Lung (tissue), 16 donors: ENCODE data around the gene CLEC11A. TPM values are rescaled to one million over a fixed set of nuclear protein-coding genes. Genes with fewer than 3 reads are reported as not detected.
A peak's percentile ranks its signal among the peaks of the same experiment; 100 is the strongest.

Experiments used
- ATAC-seq: fragments of 200-7000 bp; cut with Tn5 transposase; one replicate; pipeline ENCODE4 v1.9.1; 2020; ENCODE audit warnings: moderate number of reproducible peaks; ENCODE audit not compliant: insufficient read depth, low FRiP score
- DNase-seq, 3 donors: peaks; one replicate each; pipeline ENCODE4 v3.0.0-alpha.2; 2013 to 2017
- H3K27ac ChIP-seq, 2 donors: one replicate each; pipeline ENCODE4 v1.5.1; 2013; ENCODE audit warnings: mild to moderate bottlenecking in 2 of 2, moderate library complexity in 2 of 2, control low read depth in 1 of 2, inconsistent platforms in 1 of 2, low read depth in 1 of 2, low read length in 1 of 2
- H3K27me3 ChIP-seq, 3 donors: one replicate each; pipeline ENCODE4 v1.5.1; 2013; ENCODE audit warnings: low read length in 2 of 3; ENCODE audit not compliant: control insufficient read depth in 3 of 3, insufficient read depth in 3 of 3
- H3K36me3 ChIP-seq, 4 donors: one replicate each; pipeline ENCODE4 v1.5.1; 2013; ENCODE audit warnings: low read length in 4 of 4, mild to moderate bottlenecking in 1 of 4, moderate library complexity in 1 of 4; ENCODE audit not compliant: control insufficient read depth in 4 of 4, insufficient read depth in 4 of 4
- H3K4me1 ChIP-seq, 5 donors: one replicate each; pipeline ENCODE4 v1.5.1; 2013; ENCODE audit warnings: low read length in 5 of 5, mild to moderate bottlenecking in 2 of 5, moderate library complexity in 1 of 5; ENCODE audit not compliant: control insufficient read depth in 5 of 5, insufficient read depth in 5 of 5
- H3K4me3 ChIP-seq: one replicate; pipeline ENCODE4 v1.5.1; 2013; ENCODE audit warnings: mild to moderate bottlenecking, control low read depth, moderate library complexity
- H3K9ac ChIP-seq, 2 donors: one replicate each; pipeline ENCODE4 v1.5.1; 2013; ENCODE audit warnings: low read length in 2 of 2, control low read depth in 1 of 2; ENCODE audit not compliant: insufficient read depth in 1 of 2
- H3K9me3 ChIP-seq, 4 donors: one replicate each; pipeline ENCODE4 v1.5.1; 2013; ENCODE audit warnings: low read length in 3 of 4, mild to moderate bottlenecking in 1 of 4, moderate library complexity in 1 of 4; ENCODE audit not compliant: control insufficient read depth in 4 of 4, insufficient read depth in 3 of 4
- CTCF ChIP-seq: IDR thresholded peaks from 2 replicates; pipeline ENCODE4 v1.5.1; 2012; ENCODE audit warnings: mild to moderate bottlenecking; ENCODE audit errors: control extremely low read depth, extremely low read depth
- WGBS, 2 donors: extraction: QIAGEN DNeasy Blood & Tissue Kit; methylation state at CpG; one replicate each; pipeline ENCODE4 v1.1.7; 2013; 5-methylcytosine and 5-hydroxymethylcytosine counted together
- long read RNA-seq, 5 donors: transcript quantifications; one replicate each; lab custom pipeline, GENCODE V29; 2026
- polyA plus RNA-seq, 2 donors: library from polyadenylated mRNA; stranded (reverse); fragments of 200-250 nt; gene quantifications; one replicate each; pipeline ENCODE4 v1.2.1, GENCODE V29; 2013
- total RNA-seq, 2 donors: library from RNA; depleted of rRNA in 1 of 2; stranded (reverse); fragments of >200 nt in 1 of 2; gene quantifications; one replicate each; pipeline ENCODE4 v1.2.1, GENCODE V29; 2014 to 2021
- donor health status: control.
- donor health status: control.
- donor health status: Bipolar disorder and iron deficiency.
- donor health status: healthy.
- donor health status: DM: yes; HTN: yes; CAD: no.

CLEC11A gene
- total RNA-seq (10 to 100 TPM in 1 of 2 donors, 1 to 10 TPM in 1; 7.7 to 24.6 TPM), polyA plus RNA-seq (10 to 100 TPM in 1 of 2 donors, 1 to 10 TPM in 1; 8.5 to 13.7 TPM)
- long read RNA-seq, donor 1, transcript CLEC11A-201 (4 exons, 1,419 nt) = major isoform, 31 of 41 reads
- long read RNA-seq, donor 1, partial matches to known transcripts = 9 of 41 reads
- long read RNA-seq, donor 1, other reads (novel, unspliced or antisense) = 0 of 41 reads
- long read RNA-seq, donor 2, transcript CLEC11A-201 (4 exons, 1,419 nt) = major isoform, 10 of 17 reads
- long read RNA-seq, donor 2, partial matches to known transcripts = 7 of 17 reads
- long read RNA-seq, donor 2, other reads (novel, unspliced or antisense) = 0 of 17 reads
- long read RNA-seq, donor 3, transcript CLEC11A-201 (4 exons, 1,419 nt) = major isoform, 14 of 22 reads
- long read RNA-seq, donor 3, partial matches to known transcripts = 8 of 22 reads
- long read RNA-seq, donor 3, other reads (novel, unspliced or antisense) = 0 of 22 reads
- long read RNA-seq, donor 4, transcript CLEC11A-201 (4 exons, 1,419 nt) = major isoform, 11 of 24 reads
- long read RNA-seq, donor 4, partial matches to known transcripts = 13 of 24 reads
- long read RNA-seq, donor 4, other reads (novel, unspliced or antisense) = 0 of 24 reads
- long read RNA-seq, donor 5, transcript CLEC11A-201 (4 exons, 1,419 nt) = major isoform, 21 of 57 reads
- long read RNA-seq, donor 5, partial matches to known transcripts = 36 of 57 reads
- long read RNA-seq, donor 5, other reads (novel, unspliced or antisense) = 0 of 57 reads

- peaks cover 0 to 36% (median 10%) of the 10 kb centered on the region in 5 donors for H3K4me1 ChIP-seq
- H3K36me3 ChIP-seq = peaks cover 0 to 12% (median 6%) of the 10 kb centered on the region in 4 donors
- peaks cover 0 to 22% (median 5%) of the 10 kb centered on the region in 3 donors for H3K27me3 ChIP-seq
- 13 to 15% methylated on average over 14 to 15 of the region's 15 CpGs for WGBS, 2 donors
- ATAC-seq (no peak), DNase-seq (peak; percentile 88 to 95 (median 92))
- no peak within 1 kb of the TSS for H3K4me3 ChIP-seq
- peak within 1 kb of the TSS; percentile 17 to 67 for H3K9ac ChIP-seq
- H3K9me3 ChIP-seq = peaks cover 0 to 3% (median 0%) of the 10 kb centered on the region in 4 donors
- TF ChIP-seq CTCF = no peak
- no peak within 1 kb of the TSS for H3K27ac ChIP-seq
Measured at GRCh38 chr19:50723069-50723468, at the start of gene CLEC11A. CLEC11A (plus strand) TSS chr19:50723364; CDS start chr19:50723526, 162 bp downstream.

GRCh38 chr19:50676625-50677197 lies 46.5 kb upstream of the CLEC11A start:
- TF ChIP-seq CTCF = no peak
- ATAC-seq (no peak), DNase-seq (no peak)
- no peak overlapping the region for H3K27ac ChIP-seq
- no peak overlapping the region for H3K9ac ChIP-seq
- H3K4me1 ChIP-seq = no peaks in the 10 kb centered on the region
- H3K36me3 ChIP-seq = no peaks in the 10 kb centered on the region
- H3K27me3 ChIP-seq = peaks cover 0 to 23% (median 2%) of the 10 kb centered on the region in 3 donors
- H3K9me3 ChIP-seq = peaks cover 0 to 9% (median 0%) of the 10 kb centered on the region in 4 donors
- WGBS, 2 donors = 62 to 69% methylated on average over 1 of the region's 1 CpG
- no peak overlapping the region for H3K4me3 ChIP-seq

- peaks cover 0 to 9% (median 0%) of the 10 kb centered on the region in 4 donors for H3K9me3 ChIP-seq
- peaks cover 0 to 17% (median 2%) of the 10 kb centered on the region in 3 donors for H3K27me3 ChIP-seq
- H3K4me3 ChIP-seq = no peak overlapping the region
- H3K4me1 ChIP-seq = no peaks in the 10 kb centered on the region
- no peak overlapping the region for H3K27ac ChIP-seq
- H3K36me3 ChIP-seq = no peaks in the 10 kb centered on the region
- DNase-seq (no peak), ATAC-seq (no peak)
- TF ChIP-seq CTCF = no peak
- 54 to 66% methylated on average over 5 of the region's 5 CpGs for WGBS, 2 donors
- no peak overlapping the region for H3K9ac ChIP-seq
Measured at GRCh38 chr19:50677636-50678035, 45.5 kb upstream of the CLEC11A start.
